Heart right ventricle (tissue), 16 donors: Measurements from ENCODE around the gene PTCH2. TPM values are rescaled to one million over a fixed set of nuclear protein-coding genes. Genes with fewer than 3 reads are reported as not detected.

Source experiments
- ATAC-seq, 8 donors: fragments of 200-7000 bp; cut with Tn5 transposase; one replicate each; pipeline ENCODE4 v1.9.1; 2020; ENCODE audit warnings: mild to moderate bottlenecking in 8 of 8, moderate library complexity in 8 of 8, moderate number of reproducible peaks in 1 of 8
- DNase-seq, 2 donors: peaks; one replicate each; pipeline ENCODE4 v3.0.0-alpha.2; 2020
- H3K27ac ChIP-seq, 10 donors: fragments of 200-600 bp; sonication (generic) in 2 of 10; one replicate each; pipeline versions ENCODE4 v1.5.0 to v1.8.0; 2020 to 2022; ENCODE audit warnings: mild to moderate bottlenecking in 3 of 10
- H3K27me3 ChIP-seq, 7 donors: fragments of 200-600 bp; one replicate each; pipeline ENCODE4 v1.8.0; 2021 to 2022; ENCODE audit warnings: mild to moderate bottlenecking in 2 of 7
- H3K36me3 ChIP-seq, 9 donors: fragments of 200-600 bp; sonication (generic) in 1 of 9; one replicate each; pipeline versions ENCODE4 v1.5.0 to v1.8.0; 2020 to 2022; ENCODE audit warnings: mild to moderate bottlenecking in 2 of 9
- H3K4me1 ChIP-seq, 9 donors: fragments of 200-600 bp; sonication (generic) in 1 of 9; one replicate each; pipeline versions ENCODE4 v1.5.0 to v1.8.0; 2020 to 2022; ENCODE audit warnings: mild to moderate bottlenecking in 4 of 9
- H3K4me3 ChIP-seq, 10 donors: fragments of 200-600 bp; sonication (generic) in 2 of 10; one replicate each; pipeline versions ENCODE4 v1.5.0 to v1.8.0; 2020 to 2022; ENCODE audit warnings: mild to moderate bottlenecking in 7 of 10, moderate library complexity in 2 of 10
- H3K9me3 ChIP-seq, 11 donors: fragments of 200-600 bp in 10 of 11; sonication (generic) in 2 of 11; one replicate each; pipeline versions ENCODE4 v1.5.0 to v1.8.0; 2013 to 2022; ENCODE audit warnings: mild to moderate bottlenecking in 2 of 11, control low read depth in 1 of 11, moderate library complexity in 1 of 11
- CTCF ChIP-seq, 9 donors: fragments of 200-600 bp; sonication (generic) in 2 of 9; IDR thresholded peaks; one replicate each; pipeline versions ENCODE4 v1.5.0 to v1.8.0; 2021 to 2022; ENCODE audit warnings: antibody characterized with exemption in 9 of 9, mild to moderate bottlenecking in 5 of 9, moderate library complexity in 1 of 9
- WGBS, 2 donors: extraction: QIAGEN DNeasy Blood & Tissue Kit; methylation state at CpG; one replicate each; pipeline ENCODE4 v1.1.7; 2013; ENCODE audit warnings: inconsistent platforms in 1 of 2; 5-methylcytosine and 5-hydroxymethylcytosine counted together
- intact Hi-C, 10 donors: fragments of 100-400 bp; cut with DNase I; formaldehyde crosslinking; loops; one replicate each; pipeline versions ENCODE4 v1.11.1 to v1.14.2; 2022
- polyA plus RNA-seq, 2 donors: library from polyadenylated mRNA; stranded (reverse); fragments of 200-250 nt; gene quantifications; one replicate each; pipeline ENCODE4 v1.2.3, GENCODE V29; 2013
- total RNA-seq, 10 donors: library from RNA; stranded (reverse); fragmentation: NEBNext Ultra II Directional in 3 of 10; extraction: Animal tissue kit (Norgen Biotek cat#: 25700) in 3 of 10; gene quantifications; one replicate each; pipeline versions ENCODE4 v1.2.1 to v1.2.4, GENCODE V29; 2021 to 2023
- donor health status: Arrhythmogenic right ventricular cardiomyopathy.
- donor health status: ischemic (EF 13 %, LVEDD 7.1; RV severe dilation, severe dysfunction).
- donor health status: healthy with polysubstance abuse.
- donor health status: DM: no; HTN: yes; CAD: no.
- donor health status: DM: no; HTN: no; CAD: no.
- donor health status: ischemic (EF 25% LVEDD 6.9; RV normal size, moderate dysfunction).
- donor health status: ischemic (EF 25% LVEDD 5.7; RV mildly dilated, moderate dysfunction).
- donor health status: healthy.
- donor health status: DM: yes; HTN: yes; CAD: no.
- donor health status: Ischemic cardiomyopathy.
- donor health status: ischemic (EF 35%, LVEDD 5.7; RV mildly dilated, moderate dysfunction).
- donor health status: nonischemic (EF 11% LVEDD 7.7; RV severe dilation, severe dysfunction).
- donor health status: DM: yes; HTN: yes; CAD: no.
- donor health status: PGD.
- donor health status: ischemic (EF 29% LVEDD 5.4; RV normal size, mild dysfunction).
- donor health status: nonischemic (EF 23%, LVEDD 6.1; RV moderate dilation, normal function).

The PTCH2 gene
- total and polyA plus RNA-seq, 12 donors: 0.25 to 1.1 (median 0.44) TPM

DNA sequence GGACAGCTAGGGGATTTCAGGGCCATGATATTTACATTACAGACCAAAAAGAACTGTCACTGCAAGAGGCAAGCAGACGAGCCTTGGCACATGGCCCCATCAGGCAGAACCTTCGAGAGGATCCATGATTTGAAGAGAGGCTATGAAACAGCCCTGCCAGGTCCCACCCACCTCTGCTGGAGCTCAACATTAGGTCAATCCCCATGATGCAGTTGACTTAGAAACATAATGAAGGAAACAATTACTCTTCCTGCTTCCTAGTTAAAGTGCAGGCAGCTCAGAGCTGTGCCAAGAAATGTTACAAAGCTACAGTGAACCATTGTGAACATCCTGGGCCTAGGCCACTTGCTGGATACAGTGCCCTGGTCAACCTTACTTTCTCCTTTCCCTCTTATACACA is 41.7 kb upstream of the PTCH2 start:
- Histone ChIP-seq H3K9me3 (peaks cover 0 to 22% (median 0%) of the 10 kb centered on the region in 11 donors), H3K4me3 (no peak overlapping the region), H3K36me3 (peaks cover 0 to 44% (median 0%) of the 10 kb centered on the region in 9 donors), H3K4me1 (peaks cover 0 to 24% (median 3%) of the 10 kb centered on the region in 9 donors), H3K27ac (peak overlapping the region in 3 of 10 donors; percentile 21 to 71 (median 30)), H3K27me3 (no peaks in the 10 kb centered on the region)
- ATAC-seq (peak; percentile 64 to 87 (median 79)), DNase-seq (peak in 1 of 2 donors; percentile 40)
- 38 to 42% methylated on average over 2 of the region's 2 CpGs for WGBS, 2 donors
- TF ChIP-seq CTCF (IDR thresholded peaks at IDR 0.05): no peak
- intact Hi-C loops: loop anchor here in 1 of 10 donors (5.0 kb wide), 1 partner anchor 63 kb away; no protein-coding TSS in a partner anchor

- intact Hi-C loops: no loop called here
- Histone ChIP-seq H3K27ac (peak overlapping the region in 5 of 10 donors; percentile 3 to 47 (median 31)), H3K27me3 (no peaks in the 10 kb centered on the region), H3K4me1 (peaks cover 0 to 24% (median 3%) of the 10 kb centered on the region in 9 donors), H3K36me3 (peaks cover 0 to 43% (median 5%) of the 10 kb centered on the region in 9 donors), H3K9me3 (peaks cover 0 to 8% (median 0%) of the 10 kb centered on the region in 11 donors), H3K4me3 (no peak overlapping the region)
- ATAC-seq: peak; percentile 43 to 94 (median 84)
- 85 to 86% methylated on average over 7 of the region's 7 CpGs for WGBS, 2 donors
- no peak for TF ChIP-seq CTCF (IDR thresholded peaks at IDR 0.05)
- DNase-seq: peak in 1 of 2 donors; percentile 15
These were observed 38.1 kb upstream of the PTCH2 start for GRCh38 chr1:44881011-44881632.

DNA sequence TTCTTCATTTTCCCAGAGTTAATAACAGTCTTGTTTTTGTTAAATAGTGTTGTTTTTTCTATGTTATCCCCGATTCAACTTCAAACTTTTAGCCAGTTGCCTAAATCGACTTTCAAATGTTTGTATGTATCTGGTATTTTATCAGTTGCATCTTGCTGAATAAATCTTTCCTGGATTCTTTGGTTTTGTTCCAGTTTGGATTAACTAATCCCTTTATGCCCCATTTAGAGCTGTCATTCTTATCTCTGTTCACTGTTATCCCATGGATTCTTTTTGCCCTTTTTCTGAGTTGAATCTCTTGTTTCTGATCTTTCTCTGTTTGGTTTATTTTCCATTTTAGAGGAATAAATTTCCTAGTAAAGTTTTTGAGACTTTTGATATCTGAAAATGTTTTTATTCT is 31.1 kb upstream of the PTCH2 start:
- 83 to 89% methylated on average over 2 of the region's 2 CpGs for WGBS, 2 donors
- peaks cover 0 to 80% (median 15%) of the 10 kb centered on the region in 9 donors for H3K36me3 ChIP-seq
- TF ChIP-seq CTCF (IDR thresholded peaks at IDR 0.05): no peak
- H3K9me3 ChIP-seq: no peaks in the 10 kb centered on the region
- intact Hi-C loops: no loop called here
- ATAC-seq (no peak), DNase-seq (no peak)
- H3K4me1 ChIP-seq: no peaks in the 10 kb centered on the region
- H3K4me3 ChIP-seq: no peak overlapping the region
- H3K27me3 ChIP-seq: no peaks in the 10 kb centered on the region
- H3K27ac ChIP-seq: no peak overlapping the region

DNA sequence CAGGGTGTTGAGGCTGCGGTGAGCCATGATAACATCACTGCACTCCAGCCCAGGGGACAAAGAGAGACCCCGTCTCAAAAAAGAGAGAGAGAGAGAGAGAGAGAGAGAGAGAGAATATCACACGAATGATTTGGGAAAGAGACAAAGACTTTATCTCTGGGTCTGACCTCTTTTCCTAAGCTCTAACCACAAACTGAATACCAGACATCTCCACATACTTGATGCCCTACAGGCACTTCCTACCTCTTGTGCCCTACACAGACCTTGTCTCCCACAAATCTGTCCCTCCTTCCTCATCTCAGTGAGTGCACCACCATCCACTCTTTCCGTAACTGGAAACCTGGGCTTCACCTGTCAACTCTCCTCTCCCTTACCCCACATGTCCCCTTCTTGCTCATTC is 27.0 kb upstream of the PTCH2 start:
- H3K27me3 ChIP-seq: no peaks in the 10 kb centered on the region
- no peaks in the 10 kb centered on the region for H3K4me1 ChIP-seq
- H3K4me3 ChIP-seq: no peak overlapping the region
- no peak for TF ChIP-seq CTCF (IDR thresholded peaks at IDR 0.05)
- WGBS, 2 donors: 86 to 88% methylated on average over 4 of the region's 4 CpGs
- no peak for ATAC-seq
- intact Hi-C loops: no loop called here
- no peak overlapping the region for H3K27ac ChIP-seq
- H3K9me3 ChIP-seq: no peaks in the 10 kb centered on the region
- DNase-seq: no peak
- peaks cover 0 to 92% (median 16%) of the 10 kb centered on the region in 9 donors for H3K36me3 ChIP-seq
